K562 (cell line): ENCODE data around the gene TSPAN3. TPM values are rescaled to one million over a fixed set of nuclear protein-coding genes. Genes with fewer than 3 reads are reported as not detected.

ENCODE experiments used
- ATAC-seq: fragments of 200-7000 bp; cut with Tn5 transposase; 3 replicates; pipeline ENCODE4 v1.9.1; 2020; ENCODE audit warnings: moderate library complexity
- BruUV-seq: library from RNA; stranded (reverse); fragments of 400-500 nt; replicated peaks from 2 replicates; lab custom pipeline; 2021; lab: Mats Ljungman, UMichigan
- CTCF ChIA-PET: fragments of 300-600 bp; formaldehyde crosslinking; extraction: SDS; loops from one replicate; lab custom pipeline; 2021; ENCODE audit warnings: low intra/inter-chr PET ratio; lab: Yijun Ruan, JAX
- POLR2A ChIA-PET: fragments of 300-600, 350-650 bp; sonication (Branson Sonifier 250); formaldehyde crosslinking; extraction: SDS; loops from one replicate; lab custom pipeline; 2021; ENCODE audit warnings: antibody characterized with exemption, inconsistent platforms; lab: Yijun Ruan, JAX
- DNase-seq, 4 experiments: peaks; one replicate each; pipeline versions ENCODE4 v3.0.0 to v3.0.0-alpha.2; 2011 to 2018; ENCODE audit warnings: low spot score in 3 of 4, mixed read lengths in 3 of 4; ENCODE audit errors: extremely low read depth in 1 of 4
- FAIRE-seq: peaks from 2 replicates; lab custom pipeline; 2011; peaks lifted over from hg19 to GRCh38; lab: Jason Lieb, UNC
- H2AFZ ChIP-seq: 2 replicates; pipeline ENCODE4 v1.6.0; 2011; ENCODE audit warnings: low read depth, low read length, control low read depth, inconsistent platforms
- H3K27ac ChIP-seq: fragments of 200-600 bp; 3 replicates; pipeline ENCODE4 v1.8.0; 2011; ENCODE audit warnings: low read depth, mild to moderate bottlenecking, control low read depth, inconsistent platforms, low read length, moderate library complexity, mixed read lengths; ENCODE audit errors: extremely low read depth
- H3K27me3 ChIP-seq, 2 experiments: fragments of 300-600 bp in 1 of 2; 2 replicates in 1 of 2; 3 replicates in 1 of 2; pipeline versions ENCODE4 v1.6.0 to v1.8.0; 2011; ENCODE audit warnings: inconsistent platforms in 2 of 2, low read length in 2 of 2, mild to moderate bottlenecking in 1 of 2, mixed read lengths in 1 of 2, moderate library complexity in 1 of 2; ENCODE audit not compliant: control insufficient read depth in 2 of 2, insufficient read depth in 2 of 2
- H3K36me3 ChIP-seq: fragments of 300-600 bp; 3 replicates; pipeline ENCODE4 v1.8.0; 2011; ENCODE audit warnings: mild to moderate bottlenecking, low read length, inconsistent platforms; ENCODE audit not compliant: control insufficient read depth, insufficient read depth
- H3K4me1 ChIP-seq, 2 experiments: fragments of 200-600 bp in 1 of 2; replicated peaks in 1 of 2; 2 replicates in 1 of 2; 3 replicates in 1 of 2; pipeline versions ENCODE4 v1.5.1 to v1.8.0; 2011; ENCODE audit warnings: inconsistent platforms in 2 of 2, low read length in 2 of 2, mild to moderate bottlenecking in 1 of 2, mixed read lengths in 1 of 2, moderate library complexity in 1 of 2; ENCODE audit not compliant: control insufficient read depth in 2 of 2, insufficient read depth in 2 of 2
- H3K4me2 ChIP-seq: 2 replicates; pipeline ENCODE4 v1.6.1; 2011; ENCODE audit warnings: low read length, control low read depth, inconsistent platforms, mixed read lengths; ENCODE audit not compliant: insufficient read depth
- H3K4me3 ChIP-seq: fragments of 200-600 bp; sonication (generic), shearing (Covaris generic); 2 replicates; pipeline ENCODE4 v1.5.1; 2016; ENCODE audit warnings: control low read depth, inconsistent platforms
- H3K79me2 ChIP-seq: fragments of 200-600 bp; 3 replicates; pipeline ENCODE4 v1.8.0; 2011; ENCODE audit warnings: low read length, inconsistent platforms; ENCODE audit not compliant: control insufficient read depth, insufficient read depth
- H3K9ac ChIP-seq, 2 experiments: 2 replicates each; pipeline versions ENCODE4 v1.6.0 to v1.6.1; 2011; ENCODE audit warnings: low read depth in 2 of 2, low read length in 2 of 2, control low read depth in 1 of 2, inconsistent platforms in 1 of 2, mild to moderate bottlenecking in 1 of 2, mixed read lengths in 1 of 2; ENCODE audit not compliant: insufficient read depth in 1 of 2
- H3K9me1 ChIP-seq: one replicate; pipeline ENCODE4 v1.6.0; 2011; ENCODE audit warnings: inconsistent platforms, mild to moderate bottlenecking, low read length, moderate library complexity; ENCODE audit not compliant: control insufficient read depth, insufficient read depth
- H3K9me3 ChIP-seq: replicated peaks from 2 replicates; pipeline ENCODE4 v1.5.1; 2011; ENCODE audit warnings: low read depth, low read length, inconsistent platforms; ENCODE audit not compliant: control insufficient read depth, insufficient read depth
- H4K20me1 ChIP-seq: replicated peaks from 2 replicates; pipeline ENCODE4 v1.6.1; 2011; ENCODE audit warnings: low read length, inconsistent platforms, mixed read lengths; ENCODE audit not compliant: control insufficient read depth, insufficient read depth
- BRD4 ChIP-seq: fragments of 200-600 bp; sonication (generic); IDR thresholded peaks from 2 replicates; pipeline ENCODE4 v1.6.1; 2017; ENCODE audit warnings: inconsistent platforms
- CTBP1 ChIP-seq: fragments of 450-650 bp; IDR thresholded peaks from 2 replicates; pipeline ENCODE4 v1.6.1; 2016; ENCODE audit warnings: borderline replicate concordance
- CTCF ChIP-seq, 3 experiments: IDR thresholded peaks in 2 of 3; conservative IDR thresholded peaks in 1 of 3; 2 replicates each; pipeline ENCODE4 v1.5.1; 2011 to 2012; ENCODE audit warnings: low read length in 3 of 3, mild to moderate bottlenecking in 3 of 3, control low read depth in 2 of 3, improper control_type of control experiment in 1 of 3, inconsistent platforms in 1 of 3, low read depth in 1 of 3, mixed read lengths in 1 of 3, moderate library complexity in 1 of 3; ENCODE audit not compliant: insufficient read depth in 2 of 3
- HDAC3 ChIP-seq: fragments of 450-650 bp; IDR thresholded peaks from 2 replicates; pipeline ENCODE4 v1.6.1; 2018; ENCODE audit warnings: borderline replicate concordance, mild to moderate bottlenecking, moderate library complexity; ENCODE audit not compliant: partially characterized antibody
- NFE2 ChIP-seq: IDR thresholded peaks from 2 replicates; pipeline ENCODE4 v1.6.1; 2014; ENCODE audit warnings: antibody characterized with exemption, low read depth
- POLR2G ChIP-seq: fragments of 200-400 bp; formaldehyde crosslinking; IDR thresholded peaks from 2 replicates; pipeline ENCODE4 v1.6.1; 2017; ENCODE audit warnings: low read depth, mild to moderate bottlenecking, antibody characterized with exemption, low read length, moderate library complexity
- PTTG1 ChIP-seq: fragments of 450-650 bp; IDR thresholded peaks from 2 replicates; pipeline ENCODE4 v1.6.1; 2016; ENCODE audit warnings: low read depth, mild to moderate bottlenecking, missing genetic modification characterization, missing compliant biosample characterization
- RAD21 ChIP-seq, 2 experiments: fragments of 250-450 bp in 1 of 2; fragments of 450-650 bp in 1 of 2; sonication (Bioruptor Pico) in 1 of 2; formaldehyde crosslinking in 1 of 2; IDR thresholded peaks in 1 of 2; conservative IDR thresholded peaks in 1 of 2; 2 replicates each; pipeline versions ENCODE4 v1.4.0 to v1.8.0; 2020 to 2022; ENCODE audit warnings: mild to moderate bottlenecking in 2 of 2, moderate library complexity in 1 of 2
- SPI1 ChIP-seq: IDR thresholded peaks from 2 replicates; pipeline ENCODE4 v1.6.1; 2011; ENCODE audit warnings: low read depth, low read length, control low read depth, borderline replicate concordance
- ZNF77 ChIP-seq: fragments of 250-450 bp; sonication (Bioruptor Pico); IDR thresholded peaks from 2 replicates; pipeline ENCODE4 v1.5.0; 2020
- WGBS: fragments of 100-300 bp; shearing (Covaris generic); methylation state at CpG from one replicate; pipeline ENCODE4 v1.1.6; 2016; ENCODE audit warnings: low coverage, mixed read lengths; ENCODE audit not compliant: insufficient coverage; ENCODE audit errors: missing lambda C conversion rate; 5-methylcytosine and 5-hydroxymethylcytosine counted together
- in situ Hi-C: fragments of 300-500 bp; cut with MboI; formaldehyde crosslinking; loops from 4 replicates; pipeline ENCODE4 v1.15.0; 2018; ENCODE audit warnings: inconsistent platforms, mixed read lengths
- intact Hi-C: fragments of 100-400 bp; cut with micrococcal nuclease; formaldehyde crosslinking; loops from 2 replicates; pipeline ENCODE4 v1.14.2; 2022
- polyA plus RNA-seq, 8 experiments: library from polyadenylated mRNA; depleted of rRNA in 4 of 8; stranded (reverse) in 5 of 8; unstranded in 3 of 8; fragments of >200 nt; fragmentation: Nextera tagmentation in 2 of 8; fragmentation: Illumina TruSeq in 1 of 8; extraction: Ambion mirVana in 2 of 8; extraction: Trizol in 1 of 8; gene quantifications; 2 replicates each; pipeline versions ENCODE4 v1.2.1 to v1.2.3, GENCODE V29; 2011 to 2014; ENCODE audit warnings: inconsistent platforms in 1 of 8, missing spikeins in 1 of 8
- total RNA-seq, 7 experiments: library from RNA; depleted of rRNA in 6 of 7; stranded (reverse); fragments of >200 nt in 6 of 7; fragmentation: Illumina TruSeq in 2 of 7; extraction: Trizol in 2 of 7; gene quantifications; 2 replicates each; pipeline versions ENCODE4 v1.2.1 to v1.2.3, GENCODE V29; 2011 to 2021; ENCODE audit warnings: low replicate concordance in 1 of 7

The TSPAN3 gene
- total and polyA plus RNA-seq, 9 of the 15 experiments (the other 6 are each of a cell fraction or from before 2014, with no cell fraction given): 14.3 to 144 (median 71.1) TPM

- H3K4me1 ChIP-seq: peaks cover 0 to 59% of the 10 kb centered on the region in 2 experiments; a peak in 2 of 5 replicates
- intact Hi-C loops: no loop called here
- TF ChIP-seq CTCF (IDR thresholded peaks at IDR 0.05 in 2 of 3, conservative IDR thresholded peaks at IDR 0.05 in 1 of 3; ENCODE audit: insufficient read depth in 2 of 3, low read depth in 1 of 3, low read length in 3 of 3) (peak; percentile 25 to 37 (median 28); a peak in 5 of 6 replicates), POLR2G (peak; percentile 13; the same call in 1 of the 2 replicates), HDAC3 (no peak), CTBP1 (peak; percentile 20; the same call in 1 of the 2 replicates), ZNF77 (CRISPR knock-in tag) (no peak), SPI1 (peak; percentile 62; the same call in 1 of the 2 replicates), PTTG1 (tag) (no peak), NFE2 (0 out of 2 replicates have a peak, but pooled peaks have one; percentile 6), BRD4 (no peak), RAD21 (CRISPR knock-in tag; conservative IDR thresholded peaks at IDR 0.05 in 1 of 2, IDR thresholded peaks at IDR 0.05 in 1 of 2) (peak in 1 of 2 experiments; percentile 51; a peak in 2 of 4 replicates)
- no peaks in the 10 kb centered on the region for H3K36me3 ChIP-seq
- H2AFZ ChIP-seq: no peak overlapping the region
- ChIA-PET CTCF (no interaction called here), POLR2A (interaction anchor here (1.4 kb wide), 1 partner anchor 12 kb away, joined by 3 read pairs; no protein-coding TSS in a partner anchor)
- no peak overlapping the region for H3K4me3 ChIP-seq
- H3K9me1 ChIP-seq: peaks cover 4% of the 10 kb centered on the region
- no peak for FAIRE-seq
- no peaks in the 10 kb centered on the region for H3K9me3 ChIP-seq
- 23% methylated on average over 10 of the region's 12 CpGs for WGBS
- no peak overlapping the region for H3K27ac ChIP-seq
- H3K79me2 ChIP-seq: no peaks in the 10 kb centered on the region
- peak in 1 of 4 experiments; percentile 21 for DNase-seq
- peaks cover 0 to 10% of the 10 kb centered on the region in 2 experiments; a peak in 2 of 5 replicates for H3K27me3 ChIP-seq
- H3K9ac ChIP-seq: no peak overlapping the region
- H3K4me2 ChIP-seq: no peak overlapping the region
- H4K20me1 ChIP-seq: peaks cover 10% of the 10 kb centered on the region; the same call in 1 of the 2 replicates
- ATAC-seq: peak; percentile 8; the same call in 2 of the 3 replicates
- in situ Hi-C loops: no loop called here
- BruUV-seq: no TSS peak
These were observed 39.4 kb downstream of the TSPAN3 start for GRCh38 chr15:77031376-77032050.
